NAMALWA (cell line): Measurements from ENCODE around the gene NFASC.

Source experiments
- DNase-seq: peaks from one replicate; pipeline ENCODE4 v3.0.0-alpha.2; 2015; ENCODE audit warnings: low spot score

NFASC gene

GRCh38 chr1:204889681-204890383 is 19.2 kb downstream of the NFASC start:
- DNase-seq: no peak

DNA sequence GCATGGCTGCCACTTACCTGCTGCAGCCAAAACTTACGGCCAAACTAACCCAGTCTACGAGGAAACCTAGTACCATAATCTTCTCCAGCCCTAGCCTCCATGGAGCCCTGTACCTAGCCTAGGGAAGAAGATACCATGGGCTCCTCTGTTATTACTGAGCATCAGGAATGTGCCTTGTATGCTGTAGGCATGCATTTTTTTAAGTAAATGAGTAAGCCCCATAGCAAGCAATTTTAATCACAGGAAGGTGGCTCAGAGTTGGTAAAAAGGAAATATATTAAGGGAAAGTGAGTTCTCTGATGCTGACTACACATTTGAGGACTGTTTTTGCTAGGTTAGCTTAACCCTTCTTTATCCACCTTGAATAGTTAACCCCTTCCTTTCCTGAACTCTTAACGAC is 21.2 kb downstream of the NFASC start:
- no peak for DNase-seq

GRCh38 chr1:204894031-204894430 is 23.4 kb downstream of the NFASC start:
- no peak for DNase-seq

- no peak for DNase-seq
These were observed 23.9 kb downstream of the NFASC start for GRCh38 chr1:204894606-204895005.

- DNase-seq: no peak
These were observed 25.4 kb downstream of the NFASC start for GRCh38 chr1:204896023-204896422.

DNA sequence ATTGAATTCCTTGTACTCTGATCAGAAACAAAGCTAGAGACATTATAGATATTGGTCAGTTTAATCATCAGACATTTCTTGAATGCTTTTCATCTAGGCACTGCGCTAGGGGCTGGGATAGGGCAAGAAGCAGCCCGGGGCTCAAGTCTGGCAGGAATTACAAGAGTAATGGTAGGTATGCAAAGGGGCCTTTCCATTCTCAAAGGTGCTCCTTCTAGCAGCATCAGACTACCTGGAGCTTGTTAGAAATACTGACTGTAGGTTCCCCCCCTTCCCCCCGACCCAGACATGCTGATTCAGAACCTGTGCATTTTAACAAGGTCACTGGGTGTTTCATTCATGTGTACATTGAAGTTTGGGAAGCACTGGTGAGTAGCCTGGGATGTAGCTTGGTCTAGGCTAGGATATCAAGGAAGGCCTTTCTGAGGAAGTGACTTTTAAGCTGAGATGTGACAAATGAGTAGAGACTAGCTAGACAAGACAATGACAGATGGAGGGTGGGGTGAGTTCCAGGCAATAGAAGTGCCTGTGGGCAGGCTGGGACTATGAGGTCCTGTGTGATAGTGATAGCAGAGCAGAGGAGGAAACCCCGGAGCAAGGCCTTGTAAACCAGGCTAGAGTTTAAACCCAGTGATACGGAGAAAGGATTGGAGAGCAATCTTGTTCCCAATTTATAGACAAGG is 26.3 kb downstream of the NFASC start:
- no peak for DNase-seq

- no peak for DNase-seq
These were observed 30.1 kb downstream of the NFASC start for GRCh38 chr1:204900721-204901120.

GRCh38 chr1:204902671-204903070 is 32.0 kb downstream of the NFASC start:
- DNase-seq: no peak

DNA sequence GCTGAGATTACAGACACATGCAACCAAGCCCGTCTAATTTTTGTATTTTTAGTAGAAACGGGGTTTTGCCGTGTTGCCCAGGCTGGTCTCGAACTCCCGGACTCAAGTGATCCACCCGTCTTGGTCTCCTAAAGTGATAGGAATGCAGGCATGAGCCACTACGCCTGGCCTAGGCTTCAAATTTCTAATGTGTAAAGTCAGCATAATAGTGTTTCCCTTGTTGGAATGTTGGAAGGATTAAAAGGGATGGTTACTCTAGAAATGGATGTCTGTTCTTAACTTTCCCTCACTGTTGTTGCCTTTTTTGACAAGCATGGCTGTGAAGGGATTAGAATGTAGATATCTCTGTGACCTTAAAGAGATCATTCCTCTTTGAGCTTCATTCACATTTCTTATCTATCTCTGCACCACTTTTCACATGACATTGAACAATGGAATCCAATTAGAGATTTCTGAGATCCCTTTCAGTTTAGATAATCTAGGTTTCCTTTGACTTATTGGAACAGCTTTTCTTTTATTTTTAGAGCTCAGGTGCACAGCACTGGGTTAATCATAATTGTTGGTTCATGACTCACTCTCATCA is 33.7 kb downstream of the NFASC start:
- DNase-seq: no peak

- peak; percentile 44 for DNase-seq
These were observed 38.4 kb downstream of the NFASC start for GRCh38 chr1:204909109-204909508.

GRCh38 chr1:204915861-204916495 is 45.3 kb downstream of the NFASC start:
- DNase-seq: no peak

- DNase-seq: no peak
These were observed 47.1 kb downstream of the NFASC start for GRCh38 chr1:204917802-204918201.

DNA sequence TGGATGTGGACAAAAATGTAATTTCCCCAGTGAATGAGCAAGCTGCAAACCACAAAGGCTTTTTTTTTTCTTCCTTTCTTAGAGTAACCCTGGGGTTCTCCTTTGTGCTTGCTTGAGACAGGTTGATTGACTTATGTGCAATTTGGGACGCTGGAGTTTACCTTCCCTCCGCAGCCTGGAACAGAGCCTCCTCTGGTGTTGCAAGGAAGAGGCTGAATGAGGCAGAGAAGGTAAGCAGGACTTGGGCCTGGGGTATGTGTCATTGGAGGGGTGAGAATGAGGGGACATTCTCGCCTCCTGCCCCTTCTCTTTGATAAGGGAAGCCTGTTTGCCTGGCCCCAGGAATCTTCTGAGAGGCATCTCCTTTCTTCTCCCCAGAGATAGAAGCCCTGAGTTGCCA is 49.8 kb downstream of the NFASC start:
- no peak for DNase-seq

DNA sequence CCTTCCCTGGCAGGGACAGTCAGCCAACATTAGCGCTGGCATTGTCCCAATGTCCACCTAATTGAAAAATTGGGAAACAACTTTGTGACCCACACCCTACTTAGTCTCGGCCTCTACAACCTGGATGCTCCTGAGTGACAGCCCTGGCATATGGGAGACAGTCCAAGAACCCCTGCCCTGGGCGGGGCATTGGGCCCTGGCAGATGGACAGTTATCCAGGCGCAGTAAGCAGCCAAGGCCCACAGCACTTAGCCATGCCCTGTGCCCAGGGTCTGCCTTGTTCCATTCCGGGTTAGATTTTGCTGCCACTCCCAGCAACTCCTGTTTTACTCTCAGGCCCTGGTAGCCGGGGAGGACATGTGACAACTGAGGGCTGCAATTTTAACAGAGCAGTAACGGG is 50.3 kb downstream of the NFASC start:
- DNase-seq: no peak

GRCh38 chr1:204921855-204922516 is 51.3 kb downstream of the NFASC start:
- DNase-seq: no peak

DNA sequence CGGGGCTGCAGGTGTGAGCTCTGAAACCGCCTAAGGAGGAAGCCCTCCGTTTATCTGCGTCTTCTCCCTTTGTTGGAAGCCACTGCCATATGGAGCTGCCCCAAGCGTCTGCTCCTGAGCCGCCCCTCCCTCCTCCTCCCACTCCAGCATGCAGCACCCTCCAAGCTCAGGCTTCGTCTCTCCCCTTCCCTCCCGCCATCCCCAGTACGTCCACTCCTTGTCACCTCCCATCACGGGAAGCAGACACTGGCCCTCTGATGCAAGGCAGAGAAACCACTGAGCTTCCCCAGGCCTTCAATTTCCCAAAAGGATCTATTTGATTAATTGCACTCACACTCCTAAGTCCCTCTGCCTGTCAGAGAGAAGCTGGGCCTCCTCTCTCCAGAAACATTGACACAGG is 52.5 kb downstream of the NFASC start:
- no peak for DNase-seq

- DNase-seq: no peak
These were observed 53.0 kb downstream of the NFASC start for GRCh38 chr1:204923626-204924012.

GRCh38 chr1:204924013-204924759 is 53.5 kb downstream of the NFASC start:
- no peak for DNase-seq

DNA sequence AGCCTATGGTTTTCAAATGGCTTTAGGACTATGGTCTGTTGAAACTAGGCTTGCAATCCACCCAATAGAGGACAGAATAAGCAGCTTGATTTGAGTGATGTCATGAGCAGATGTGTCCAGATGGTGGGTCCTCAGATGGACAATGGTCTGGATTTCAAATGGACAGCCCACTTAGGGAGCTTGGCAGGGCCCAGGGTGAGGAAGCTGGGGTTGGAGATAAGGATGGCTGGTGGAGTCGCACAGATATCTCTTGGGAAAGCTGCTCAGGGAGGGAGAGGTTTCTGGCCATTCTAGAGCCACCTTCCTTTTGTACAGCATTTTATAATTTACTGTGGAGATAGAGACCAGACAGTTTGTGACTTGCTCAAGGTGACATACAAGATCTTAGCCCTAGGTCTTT is 55.0 kb downstream of the NFASC start:
- no peak for DNase-seq

GRCh38 chr1:204927673-204928641 is 57.3 kb downstream of the NFASC start:
- DNase-seq: no peak
